ENCODE results near the gene ST6GALNAC2. TPM values are rescaled to one million over a fixed set of nuclear protein-coding genes. Genes with fewer than 3 reads are reported as not detected.
"Not testable (repeated sequence)": the region's sequence is repeated elsewhere in the genome, so short reads cannot be mapped to it uniquely, and the experiment has no call there.

ST6GALNAC2 gene
- total RNA-seq, 2 donors from 2014 or later, result 21.0 to 23.1 TPM

DNA sequence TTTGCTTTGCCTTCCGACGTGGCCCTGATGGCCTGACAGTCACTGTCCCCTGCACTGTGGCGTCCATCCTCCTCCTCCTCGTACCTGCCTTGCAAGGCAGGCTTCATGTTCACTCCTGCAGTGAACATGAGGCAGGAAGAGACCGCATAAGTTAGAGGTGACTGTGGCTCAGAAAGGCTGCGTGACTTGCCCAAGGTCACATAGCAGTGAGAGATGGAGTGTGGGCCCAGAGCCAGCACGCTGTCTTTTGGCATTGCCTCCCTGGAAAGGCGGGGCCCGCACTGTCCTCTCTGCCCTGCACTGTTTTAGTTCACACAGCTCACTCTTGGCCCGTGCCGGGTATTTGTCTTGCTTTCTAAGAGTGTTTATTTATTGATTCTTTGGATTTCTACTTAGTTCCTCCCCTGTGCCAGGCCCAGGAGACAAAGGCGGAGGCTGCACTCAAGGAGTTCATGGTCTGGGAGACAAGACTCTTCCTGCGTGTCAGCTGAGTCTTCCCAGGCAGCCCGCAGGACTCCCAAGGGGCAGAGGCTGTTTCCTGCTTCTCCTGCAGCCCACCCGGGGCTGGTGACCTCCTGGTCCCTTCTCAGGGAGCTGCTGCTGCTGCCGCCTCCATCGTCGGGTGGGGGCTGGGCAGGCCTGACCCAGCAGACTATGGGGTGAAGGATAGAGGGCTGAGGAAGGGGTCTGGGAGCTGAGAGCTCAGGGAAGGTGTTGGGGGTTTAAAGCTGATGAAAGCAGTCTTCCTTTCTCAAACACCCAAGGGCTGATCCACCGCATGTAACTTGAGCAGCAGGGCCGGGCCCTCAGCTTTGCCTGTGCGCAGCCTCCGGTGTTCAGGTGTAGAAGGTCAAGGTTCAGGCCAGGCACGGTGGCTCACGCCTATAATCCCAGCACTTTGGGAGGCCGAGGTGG, 60.8 kb downstream of the ST6GALNAC2 start:
- H3K27ac ChIP-seq, result no peak overlapping the region
- no peak for TF ChIP-seq POLR2A (IDR thresholded peaks at IDR 0.05)
- peak; percentile 46 for TF ChIP-seq POLR2AphosphoS5 (IDR thresholded peaks at IDR 0.05)
- TF ChIP-seq CTCF (IDR thresholded peaks at IDR 0.05), result no peak
- no peak overlapping the region for H3K4me3 ChIP-seq
- whole genome bisulfite sequencing, result 62% methylated on average over 25 of the region's 25 CpGs
- DNase-seq (ENCODE audit: low spot score), result no peak
- H3K27me3 ChIP-seq (replicated peaks; ENCODE audit: insufficient read depth), result no peaks in the 10 kb centered on the region
- H3K4me1 ChIP-seq (replicated peaks), result peaks cover 16% of the 10 kb centered on the region
- no peaks in the 10 kb centered on the region for H3K36me3 ChIP-seq
- intact Hi-C loops (cut with DNase I), result loop anchor here (5.0 kb wide), 2 partner anchors 92 to 192 kb away; no protein-coding TSS in a partner anchor
- no peaks in the 10 kb centered on the region for H3K9me3 ChIP-seq

- Histone ChIP-seq H3K27me3 (replicated peaks; ENCODE audit: insufficient read depth) (no peaks in the 10 kb centered on the region), H3K4me1 (replicated peaks) (peaks cover 7% of the 10 kb centered on the region), H3K4me3 (no peak overlapping the region), H3K36me3 (no peaks in the 10 kb centered on the region), H3K27ac (no peak overlapping the region), H3K9me3 (no peaks in the 10 kb centered on the region)
- DNase-seq (ENCODE audit: low spot score), result no peak
- 22% methylated on average over 35 of the region's 35 CpGs for WGBS
- TF ChIP-seq POLR2AphosphoS5 (IDR thresholded peaks at IDR 0.05), result peak; percentile 36
- peak; percentile 99 for TF ChIP-seq CTCF (IDR thresholded peaks at IDR 0.05)
- no peak for TF ChIP-seq POLR2A (IDR thresholded peaks at IDR 0.05)
- intact Hi-C loops (cut with DNase I), result loop anchor here (5.0 kb wide), 1 partner anchor 194 kb away; no protein-coding TSS in a partner anchor
Observed at GRCh38 chr17:76523084-76524037, 62.3 kb downstream of the ST6GALNAC2 start.

DNA sequence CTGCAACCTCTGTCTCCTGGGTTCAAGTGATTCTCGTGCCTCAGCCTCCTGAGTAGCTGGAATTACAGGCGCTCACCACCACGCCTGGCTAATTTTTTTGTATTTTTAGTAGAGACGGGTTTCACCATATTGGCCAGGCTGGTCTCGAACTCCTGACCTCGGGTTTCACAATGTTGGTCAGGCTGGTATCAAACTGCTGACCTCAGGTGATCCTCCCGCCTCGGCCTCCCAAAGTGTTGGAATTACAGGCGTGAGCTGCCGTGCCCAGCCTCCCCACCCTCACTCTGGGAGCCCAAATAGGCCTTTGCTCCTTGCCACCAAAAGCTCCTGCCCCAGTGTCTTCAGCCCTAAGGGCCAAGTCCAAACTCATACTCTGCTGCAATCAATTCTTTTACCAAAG, 64.0 kb downstream of the ST6GALNAC2 start:
- not testable (repeated sequence) for H3K27me3 ChIP-seq (replicated peaks; ENCODE audit: insufficient read depth); H3K9me3 ChIP-seq; H3K4me3 ChIP-seq; H3K27ac ChIP-seq; H3K4me1 ChIP-seq (replicated peaks); H3K36me3 ChIP-seq; DNase-seq (ENCODE audit: low spot score)
- intact Hi-C loops (cut with DNase I), result loop anchor here (5.0 kb wide), 1 partner anchor 196 kb away; no protein-coding TSS in a partner anchor
- 98% methylated on average over 10 of the region's 10 CpGs for WGBS

DNA sequence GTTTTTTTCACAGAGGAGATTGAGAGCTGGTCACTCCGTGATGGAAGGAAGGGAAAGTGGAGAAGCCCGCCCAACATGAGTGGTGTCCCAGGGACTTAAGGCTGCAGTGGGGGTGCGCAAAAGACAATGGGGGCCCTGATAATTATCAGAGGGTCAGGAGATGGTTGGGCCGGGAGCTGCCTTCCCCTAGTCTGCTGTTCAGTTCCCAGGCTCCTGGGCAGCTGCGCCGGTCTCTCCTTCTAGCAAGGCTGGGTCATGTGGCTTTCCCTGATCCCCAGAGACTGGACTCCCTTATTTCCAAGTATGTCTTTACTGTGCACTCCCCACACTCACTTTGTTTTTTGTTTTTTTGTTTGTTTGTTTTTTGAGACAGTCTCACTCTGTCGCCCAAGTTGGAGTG, 64.4 kb downstream of the ST6GALNAC2 start:
- Histone ChIP-seq H3K27ac (no peak overlapping the region), H3K27me3 (replicated peaks; ENCODE audit: insufficient read depth) (no peaks in the 10 kb centered on the region), H3K4me1 (replicated peaks) (peaks cover 7% of the 10 kb centered on the region), H3K4me3 (no peak overlapping the region), H3K36me3 (no peaks in the 10 kb centered on the region), H3K9me3 (no peaks in the 10 kb centered on the region)
- 92% methylated on average over 7 of the region's 7 CpGs for WGBS
- intact Hi-C loops (cut with DNase I), result loop anchor here (5.0 kb wide), 1 partner anchor 196 kb away; no protein-coding TSS in a partner anchor
- DNase-seq (ENCODE audit: low spot score), result no peak
- TF ChIP-seq POLR2A (IDR thresholded peaks at IDR 0.05) (no peak), POLR2AphosphoS5 (IDR thresholded peaks at IDR 0.05) (no peak), CTCF (IDR thresholded peaks at IDR 0.05) (no peak)
